OCI-LY3 (cell line): ENCODE measurements around the gene SUPT6H.

ENCODE experiments used
- H2AFZ ChIP-seq: fragments of 200-600, 300-600 bp; shearing (Covaris generic); 2 replicates; pipeline ENCODE4 v1.6.0; 2014; ENCODE audit warnings: antibody characterized with exemption, low read depth, low read length
- H3K27ac ChIP-seq: fragments of 200-600, 300-600 bp; sonication (generic); 2 replicates; pipeline ENCODE4 v1.5.1; 2014; ENCODE audit warnings: mild to moderate bottlenecking, low read length, moderate library complexity, mixed read lengths
- H3K27me3 ChIP-seq: fragments of 200-600, 300-600 bp; sonication (generic); 2 replicates; pipeline ENCODE4 v1.6.1; 2014; ENCODE audit warnings: low read depth, low read length, mixed read lengths
- H3K36me3 ChIP-seq: fragments of 200-600, 300-600 bp; sonication (generic); replicated peaks from 2 replicates; pipeline ENCODE3; 2014; ENCODE audit warnings: low read depth, low read length, mixed read lengths
- H3K4me1 ChIP-seq: fragments of 300-600, 200-600 bp; sonication (generic); 2 replicates; pipeline ENCODE4 v1.6.1; 2014; ENCODE audit warnings: low read length, mixed read lengths
- H3K4me2 ChIP-seq: fragments of 200-600, 300-600 bp; sonication (generic); 2 replicates; pipeline ENCODE4 v1.6.1; 2014; ENCODE audit warnings: low read length, mixed read lengths
- H3K4me3 ChIP-seq: fragments of 300-600, 200-600 bp; sonication (generic); 2 replicates; pipeline ENCODE4 v1.5.1; 2014; ENCODE audit warnings: antibody characterized with exemption, mild to moderate bottlenecking, low read length, moderate library complexity
- H3K79me2 ChIP-seq: fragments of 300-600, 200-600 bp; shearing (Covaris generic); 2 replicates; pipeline ENCODE4 v1.6.1; 2014; ENCODE audit warnings: mild to moderate bottlenecking, low read length, mixed read lengths
- H3K9ac ChIP-seq: fragments of 300-600, 200-600 bp; shearing (Covaris generic); 2 replicates; pipeline ENCODE4 v1.6.0; 2014; ENCODE audit warnings: mild to moderate bottlenecking, low read length, moderate library complexity
- H3K9me3 ChIP-seq: fragments of 200-600, 300-600 bp; shearing (Covaris generic); 2 replicates; pipeline ENCODE4 v1.6.1; 2014; ENCODE audit warnings: low read length, mixed read lengths; ENCODE audit not compliant: insufficient read depth
- H4K20me1 ChIP-seq: fragments of 200-600, 300-600 bp; sonication (generic); 2 replicates; pipeline ENCODE4 v1.6.1; 2016; ENCODE audit warnings: low read length, mixed read lengths; ENCODE audit not compliant: insufficient read depth
- EZH2phosphoT487 ChIP-seq: fragments of 200-600 bp; shearing (Covaris generic); IDR thresholded peaks from 2 replicates; pipeline ENCODE4 v1.6.1; 2018; ENCODE audit warnings: antibody characterized with exemption, mixed run types, low read depth
- TF ChIP-seq, protein P1 (sequence below): fragments of 200-600, 300-600 bp; sonication (generic); IDR thresholded peaks from 2 replicates; pipeline ENCODE4 v1.5.1; 2014; ENCODE audit warnings: antibody characterized with exemption, low read length, low read depth

The SUPT6H gene

DNA sequence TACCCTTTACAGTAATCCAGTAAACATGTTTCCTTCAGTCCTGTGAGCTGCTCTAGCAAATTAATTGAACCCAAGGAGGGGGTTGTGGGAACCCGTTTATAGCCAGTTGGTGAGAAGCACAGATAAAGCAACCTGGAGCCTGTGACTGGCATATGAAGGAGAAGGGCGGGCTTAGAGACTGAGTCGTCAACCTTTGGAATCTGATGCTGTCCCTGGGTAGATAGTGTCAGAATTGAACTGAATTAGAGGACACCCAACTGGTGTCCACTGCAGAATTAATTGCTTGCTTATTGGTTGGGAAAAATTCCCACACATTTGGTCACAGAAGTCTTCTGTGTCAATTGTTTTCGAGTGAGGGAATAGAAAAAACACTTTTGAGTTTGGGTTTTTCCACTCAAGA is 35.2 kb upstream of the SUPT6H start:
- Histone ChIP-seq H3K4me2 (no peak overlapping the region), H3K9me3 (no peaks in the 10 kb centered on the region), H3K4me1 (no peaks in the 10 kb centered on the region), H3K79me2 (no peaks in the 10 kb centered on the region; the same call in 1 of the 2 replicates), H3K9ac (no peak overlapping the region), H3K4me3 (no peak overlapping the region), H3K36me3 (peaks cover 56% of the 10 kb centered on the region), H3K27me3 (no peaks in the 10 kb centered on the region), H3K27ac (no peak overlapping the region), H4K20me1 (no peaks in the 10 kb centered on the region), H2AFZ (no peak overlapping the region)
- TF ChIP-seq EZH2phosphoT487, result no peak

DNA sequence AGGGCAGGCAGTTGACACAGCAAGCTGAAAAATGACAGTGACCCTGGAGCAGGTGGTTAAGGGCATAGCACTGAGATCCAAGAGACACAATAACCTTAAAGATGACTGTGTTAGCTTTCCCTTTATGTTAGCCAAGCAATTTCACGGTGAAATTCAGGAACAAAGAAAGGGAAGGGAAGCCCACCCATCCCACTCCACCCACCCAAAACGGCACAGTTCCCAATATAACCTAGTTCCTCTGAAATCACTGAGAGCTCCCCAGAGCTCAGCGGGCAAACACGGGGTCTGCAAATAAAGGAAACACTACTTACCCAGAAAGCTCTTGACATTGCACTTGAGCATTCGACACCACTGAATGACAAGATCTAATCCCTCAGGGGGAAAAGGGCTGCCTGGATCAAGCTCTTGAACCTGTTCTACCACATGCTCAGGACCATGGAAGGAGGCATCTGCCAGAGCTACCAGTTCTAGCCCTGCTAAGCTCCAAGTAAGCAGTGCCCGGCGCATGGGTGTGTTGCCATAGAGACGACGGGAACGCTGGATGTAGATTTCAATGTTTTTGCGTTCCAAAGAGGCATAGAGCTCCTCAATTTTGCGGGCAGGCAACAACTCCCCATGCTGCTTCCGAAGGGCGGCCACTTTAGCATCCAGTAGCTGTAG is 27.7 kb upstream of the SUPT6H start:
- peaks cover 28% of the 10 kb centered on the region for H3K79me2 ChIP-seq
- H3K4me1 ChIP-seq, result no peaks in the 10 kb centered on the region
- H3K27me3 ChIP-seq, result no peaks in the 10 kb centered on the region
- no peak overlapping the region for H3K4me3 ChIP-seq
- TF ChIP-seq EZH2phosphoT487, result no peak
- TF ChIP-seq, protein P1, sequence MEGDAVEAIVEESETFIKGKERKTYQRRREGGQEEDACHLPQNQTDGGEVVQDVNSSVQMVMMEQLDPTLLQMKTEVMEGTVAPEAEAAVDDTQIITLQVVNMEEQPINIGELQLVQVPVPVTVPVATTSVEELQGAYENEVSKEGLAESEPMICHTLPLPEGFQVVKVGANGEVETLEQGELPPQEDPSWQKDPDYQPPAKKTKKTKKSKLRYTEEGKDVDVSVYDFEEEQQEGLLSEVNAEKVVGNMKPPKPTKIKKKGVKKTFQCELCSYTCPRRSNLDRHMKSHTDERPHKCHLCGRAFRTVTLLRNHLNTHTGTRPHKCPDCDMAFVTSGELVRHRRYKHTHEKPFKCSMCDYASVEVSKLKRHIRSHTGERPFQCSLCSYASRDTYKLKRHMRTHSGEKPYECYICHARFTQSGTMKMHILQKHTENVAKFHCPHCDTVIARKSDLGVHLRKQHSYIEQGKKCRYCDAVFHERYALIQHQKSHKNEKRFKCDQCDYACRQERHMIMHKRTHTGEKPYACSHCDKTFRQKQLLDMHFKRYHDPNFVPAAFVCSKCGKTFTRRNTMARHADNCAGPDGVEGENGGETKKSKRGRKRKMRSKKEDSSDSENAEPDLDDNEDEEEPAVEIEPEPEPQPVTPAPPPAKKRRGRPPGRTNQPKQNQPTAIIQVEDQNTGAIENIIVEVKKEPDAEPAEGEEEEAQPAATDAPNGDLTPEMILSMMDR, result no peak
- no peak overlapping the region for H3K27ac ChIP-seq
- no peak overlapping the region for H3K9ac ChIP-seq
- peaks cover 85% of the 10 kb centered on the region for H3K36me3 ChIP-seq
- H3K9me3 ChIP-seq, result no peaks in the 10 kb centered on the region
- no peak overlapping the region for H3K4me2 ChIP-seq
- H4K20me1 ChIP-seq, result peaks cover 14% of the 10 kb centered on the region
- no peak overlapping the region for H2AFZ ChIP-seq

DNA sequence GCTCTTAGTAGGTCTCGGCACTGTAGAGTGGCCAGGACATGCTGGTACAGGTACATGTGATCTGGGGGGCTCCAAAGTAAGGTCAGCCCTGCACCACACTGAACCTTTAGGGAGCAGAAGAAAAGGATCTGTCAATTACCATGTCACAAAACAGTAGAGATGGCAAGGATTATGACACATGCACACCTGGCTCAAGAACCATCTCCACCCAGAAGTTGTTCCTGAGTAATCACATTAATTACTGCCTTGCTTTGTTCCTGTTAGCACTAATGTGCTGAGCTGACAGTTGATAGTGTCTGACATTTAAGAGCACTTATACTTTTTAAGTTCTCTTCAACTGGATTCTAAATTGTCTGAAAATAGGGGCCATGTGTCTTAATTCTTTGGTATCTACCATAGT is 26.5 kb upstream of the SUPT6H start:
- peaks cover 92% of the 10 kb centered on the region for H3K36me3 ChIP-seq
- TF ChIP-seq, protein P1, result no peak
- no peak for TF ChIP-seq EZH2phosphoT487
- peaks cover 14% of the 10 kb centered on the region for H4K20me1 ChIP-seq
- no peak overlapping the region for H3K9ac ChIP-seq
- H3K4me3 ChIP-seq, result no peak overlapping the region
- no peak overlapping the region for H3K4me2 ChIP-seq
- H3K9me3 ChIP-seq, result no peaks in the 10 kb centered on the region
- H3K27me3 ChIP-seq, result no peaks in the 10 kb centered on the region
- no peak overlapping the region for H3K27ac ChIP-seq
- no peak overlapping the region for H2AFZ ChIP-seq
- H3K79me2 ChIP-seq, result peaks cover 28% of the 10 kb centered on the region
- H3K4me1 ChIP-seq, result no peaks in the 10 kb centered on the region

DNA sequence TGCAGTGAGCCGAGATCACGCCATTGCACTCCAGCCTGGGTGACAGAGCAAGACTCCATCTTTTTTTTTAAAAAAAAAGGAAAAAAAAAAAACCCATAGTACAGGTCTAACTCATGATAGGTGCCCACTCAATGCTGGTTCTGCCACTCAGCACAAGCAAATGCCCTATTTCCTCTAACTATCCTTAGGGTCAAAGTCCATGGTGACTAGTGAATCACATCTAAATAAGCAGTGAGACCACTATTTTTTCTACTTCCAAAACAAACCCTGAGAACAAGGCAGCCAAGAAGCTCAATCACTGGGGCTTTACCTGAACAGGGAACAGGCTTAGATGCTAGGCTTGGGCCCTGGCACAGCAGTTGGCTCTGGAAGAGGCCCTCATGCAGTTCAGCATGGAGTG is 20.4 kb upstream of the SUPT6H start:
- Histone ChIP-seq H3K4me2 (no peak overlapping the region), H3K4me3 (no peak overlapping the region), H3K27ac (no peak overlapping the region), H3K79me2 (peaks cover 31% of the 10 kb centered on the region), H3K9me3 (no peaks in the 10 kb centered on the region), H3K4me1 (peaks cover 18% of the 10 kb centered on the region), H4K20me1 (peaks cover 5% of the 10 kb centered on the region; the same call in 1 of the 2 replicates), H3K9ac (no peak overlapping the region), H2AFZ (no peak overlapping the region), H3K27me3 (no peaks in the 10 kb centered on the region), H3K36me3 (peaks cover 59% of the 10 kb centered on the region)
- no peak for TF ChIP-seq EZH2phosphoT487
- TF ChIP-seq, protein P1, result no peak
